SU-DHL-6 (cell line): Measurements from ENCODE around the gene ADK.
"Not testable (repeated sequence)": the region's sequence is repeated elsewhere in the genome, so short reads cannot be mapped to it uniquely, and the experiment has no call there.

Experiments
- H2AFZ ChIP-seq: fragments of 200-600 bp; sonication (generic); 2 replicates; pipeline ENCODE4 v1.6.1; 2014; ENCODE audit warnings: low read depth, mild to moderate bottlenecking, moderate library complexity, mixed read lengths, antibody characterized with exemption, low read length; ENCODE audit not compliant: severe bottlenecking
- H3F3A ChIP-seq: fragments of 200-600 bp; shearing (Covaris generic); 2 replicates; pipeline ENCODE4 v1.6.0; 2016; ENCODE audit warnings: antibody characterized with exemption, mild to moderate bottlenecking; ENCODE audit not compliant: insufficient read depth
- H3K27ac ChIP-seq: fragments of 200-600 bp; sonication (generic); 2 replicates; pipeline ENCODE4 v1.5.1; 2016; ENCODE audit warnings: low read depth, mild to moderate bottlenecking, low read length, moderate library complexity, mixed read lengths
- H3K27me3 ChIP-seq: fragments of 200-600 bp; sonication (generic), shearing (Covaris generic); 2 replicates; pipeline ENCODE4 v1.6.0; 2014; ENCODE audit warnings: mild to moderate bottlenecking, low read length
- H3K36me3 ChIP-seq: fragments of 200-600 bp; sonication (generic); 2 replicates; pipeline ENCODE4 v1.6.1; 2014; ENCODE audit warnings: mild to moderate bottlenecking, low read length, mixed read lengths
- H3K4me2 ChIP-seq: fragments of 300-600, 200-600 bp; shearing (Covaris generic), sonication (generic); 2 replicates; pipeline ENCODE4 v1.6.0; 2014; ENCODE audit warnings: low read length, low read depth, mild to moderate bottlenecking; ENCODE audit not compliant: poor library complexity, severe bottlenecking
- H3K4me3 ChIP-seq: fragments of 200-600 bp; sonication (generic); 2 replicates; pipeline ENCODE4 v1.5.1; 2014; ENCODE audit warnings: antibody characterized with exemption, low read length, mild to moderate bottlenecking, mixed read lengths; ENCODE audit not compliant: insufficient read depth, poor library complexity, severe bottlenecking
- H3K79me2 ChIP-seq: fragments of 200-600 bp; sonication (generic); 2 replicates; pipeline ENCODE4 v1.6.1; 2014; ENCODE audit warnings: mild to moderate bottlenecking, low read length, moderate library complexity; ENCODE audit not compliant: insufficient read depth
- H3K9ac ChIP-seq: fragments of 200-600 bp; sonication (generic); 2 replicates; pipeline ENCODE4 v1.7.0; 2014; ENCODE audit warnings: mild to moderate bottlenecking, low read length
- H3K9me2 ChIP-seq: fragments of 200-600 bp; sonication (generic); replicated peaks from 2 replicates; pipeline ENCODE4 v1.6.1; 2014; ENCODE audit warnings: low read length; ENCODE audit not compliant: insufficient read depth
- H3K9me3 ChIP-seq: fragments of 200-600 bp; sonication (generic); 2 replicates; pipeline ENCODE4 v1.6.1; 2014; ENCODE audit warnings: low read length, mixed read lengths; ENCODE audit not compliant: insufficient read depth
- H4K20me1 ChIP-seq: fragments of 200-600 bp; sonication (generic); 2 replicates; pipeline ENCODE4 v1.6.1; 2014; ENCODE audit warnings: low read depth, mild to moderate bottlenecking, antibody characterized with exemption, low read length, moderate library complexity, mixed read lengths
- EZH2phosphoT487 ChIP-seq: fragments of 200-600 bp; sonication (generic), shearing (Covaris generic); conservative IDR thresholded peaks from 2 replicates; pipeline ENCODE4 v1.6.1; 2018; ENCODE audit warnings: mild to moderate bottlenecking, antibody characterized with exemption, low read length, moderate library complexity, mixed read lengths
- TF ChIP-seq, protein P1 (sequence below): fragments of 200-600 bp; sonication (generic); IDR thresholded peaks from one replicate; pipeline ENCODE4 v1.5.1; 2017; ENCODE audit warnings: antibody characterized with exemption, mild to moderate bottlenecking, low read length, moderate library complexity; ENCODE audit not compliant: insufficient read depth, poor library complexity, severe bottlenecking

ADK gene

GRCh38 chr10:74135452-74135851 lies 15.6 kb upstream of the ADK start:
- Histone ChIP-seq H3K79me2 (0 out of 2 replicates have a peak, but pooled peaks cover 5% of the 10 kb centered on the region), H3K27me3 (no peaks in the 10 kb centered on the region), H3K4me2 (no peak overlapping the region), H3K27ac (no peak overlapping the region), H3K9me2 (no peaks in the 10 kb centered on the region), H3K9me3 (no peaks in the 10 kb centered on the region), H2AFZ (no peak overlapping the region), H3K36me3 (peaks cover 35% of the 10 kb centered on the region), H3K4me3 (no peak overlapping the region), H4K20me1 (no peaks in the 10 kb centered on the region), H3K9ac (no peak overlapping the region), H3F3A (no peaks in the 10 kb centered on the region)
- TF ChIP-seq, protein P1, sequence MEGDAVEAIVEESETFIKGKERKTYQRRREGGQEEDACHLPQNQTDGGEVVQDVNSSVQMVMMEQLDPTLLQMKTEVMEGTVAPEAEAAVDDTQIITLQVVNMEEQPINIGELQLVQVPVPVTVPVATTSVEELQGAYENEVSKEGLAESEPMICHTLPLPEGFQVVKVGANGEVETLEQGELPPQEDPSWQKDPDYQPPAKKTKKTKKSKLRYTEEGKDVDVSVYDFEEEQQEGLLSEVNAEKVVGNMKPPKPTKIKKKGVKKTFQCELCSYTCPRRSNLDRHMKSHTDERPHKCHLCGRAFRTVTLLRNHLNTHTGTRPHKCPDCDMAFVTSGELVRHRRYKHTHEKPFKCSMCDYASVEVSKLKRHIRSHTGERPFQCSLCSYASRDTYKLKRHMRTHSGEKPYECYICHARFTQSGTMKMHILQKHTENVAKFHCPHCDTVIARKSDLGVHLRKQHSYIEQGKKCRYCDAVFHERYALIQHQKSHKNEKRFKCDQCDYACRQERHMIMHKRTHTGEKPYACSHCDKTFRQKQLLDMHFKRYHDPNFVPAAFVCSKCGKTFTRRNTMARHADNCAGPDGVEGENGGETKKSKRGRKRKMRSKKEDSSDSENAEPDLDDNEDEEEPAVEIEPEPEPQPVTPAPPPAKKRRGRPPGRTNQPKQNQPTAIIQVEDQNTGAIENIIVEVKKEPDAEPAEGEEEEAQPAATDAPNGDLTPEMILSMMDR, result no peak
- TF ChIP-seq EZH2phosphoT487, result no peak

DNA sequence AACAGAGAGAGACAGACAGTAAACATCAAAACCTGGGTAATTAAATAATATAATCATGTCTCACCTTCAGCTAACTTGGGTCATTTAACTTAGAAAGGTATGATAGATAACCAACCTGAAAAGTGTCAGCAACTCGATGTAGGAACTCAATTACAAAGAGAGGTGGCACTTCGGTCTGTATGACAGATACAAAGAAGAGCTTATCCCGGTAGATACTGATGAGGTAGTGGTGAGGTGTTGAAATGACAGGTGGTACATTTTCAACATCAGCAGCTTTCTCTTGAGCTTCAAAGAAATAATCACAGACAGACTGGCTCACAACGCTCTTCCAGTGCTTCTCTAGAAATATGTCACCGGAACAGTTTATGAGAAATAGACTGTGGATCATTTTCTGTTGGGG lies 13.0 kb upstream of the ADK start:
- no peak overlapping the region for H3K27ac ChIP-seq
- no peak overlapping the region for H3K4me2 ChIP-seq
- no peak overlapping the region for H3K4me3 ChIP-seq
- H3K79me2 ChIP-seq, result peaks cover 26% of the 10 kb centered on the region; the same call in 1 of the 2 replicates
- H4K20me1 ChIP-seq, result no peaks in the 10 kb centered on the region
- no peak overlapping the region for H3K9ac ChIP-seq
- TF ChIP-seq, protein P1, result no peak
- TF ChIP-seq EZH2phosphoT487, result no peak
- H3K9me2 ChIP-seq, result no peaks in the 10 kb centered on the region
- H3F3A ChIP-seq, result no peaks in the 10 kb centered on the region
- H3K36me3 ChIP-seq, result peaks cover 35% of the 10 kb centered on the region
- H2AFZ ChIP-seq, result no peak overlapping the region
- no peaks in the 10 kb centered on the region for H3K9me3 ChIP-seq
- H3K27me3 ChIP-seq, result no peaks in the 10 kb centered on the region

DNA sequence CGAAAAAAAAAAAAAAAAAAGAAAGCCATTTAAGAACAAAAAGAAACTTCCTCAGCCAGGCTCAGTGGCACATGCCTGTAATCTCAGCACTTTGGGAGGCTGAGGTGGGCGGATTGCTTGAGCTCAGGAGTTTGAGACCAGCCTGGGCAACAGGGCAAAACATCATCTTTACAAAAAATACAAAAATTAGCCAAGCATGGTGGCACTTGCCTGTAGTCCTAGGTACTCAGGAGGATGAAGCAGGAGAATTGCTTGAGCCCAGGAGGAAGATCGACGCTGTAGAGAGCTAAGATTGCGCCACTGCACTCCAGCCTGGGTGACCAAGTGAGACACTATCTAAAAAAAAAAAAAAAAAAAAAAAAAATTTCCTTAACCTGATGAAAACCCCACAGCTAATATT lies 12.4 kb upstream of the ADK start:
- not testable (repeated sequence) for H3K27ac ChIP-seq
- Histone ChIP-seq H3K36me3 (peaks cover 35% of the 10 kb centered on the region), H3K79me2 (peaks cover 28% of the 10 kb centered on the region; the same call in 1 of the 2 replicates)

DNA sequence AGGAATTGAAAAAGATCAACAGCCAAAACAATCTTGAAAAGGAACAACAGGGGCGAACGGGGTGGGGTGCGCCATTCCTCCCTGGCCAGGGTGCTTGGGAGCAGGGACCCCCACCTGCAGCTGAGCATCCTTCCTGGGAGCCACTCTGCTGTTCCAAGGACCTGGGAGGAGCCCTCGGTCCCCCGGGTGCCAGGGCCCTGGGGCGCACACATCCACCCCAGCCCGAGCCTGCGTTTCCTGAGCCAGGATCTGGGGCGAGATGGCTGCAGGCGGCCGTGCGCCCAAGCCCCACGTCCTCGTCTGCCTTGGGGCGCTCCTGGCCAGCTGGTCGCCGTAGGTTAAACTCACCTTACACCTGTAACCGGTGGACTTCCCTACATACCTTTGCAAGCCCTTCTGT lies 11.0 kb upstream of the ADK start:
- no peak overlapping the region for H3K9ac ChIP-seq
- peaks cover 35% of the 10 kb centered on the region; the same call in 1 of the 2 replicates for H3K79me2 ChIP-seq
- H2AFZ ChIP-seq, result no peak overlapping the region
- H3K4me2 ChIP-seq, result no peak overlapping the region
- H3K27ac ChIP-seq, result no peak overlapping the region
- no peak for TF ChIP-seq EZH2phosphoT487
- TF ChIP-seq, protein P1, result no peak
- no peaks in the 10 kb centered on the region for H4K20me1 ChIP-seq
- no peaks in the 10 kb centered on the region for H3F3A ChIP-seq
- no peak overlapping the region for H3K4me3 ChIP-seq
- no peaks in the 10 kb centered on the region for H3K9me2 ChIP-seq
- no peaks in the 10 kb centered on the region for H3K9me3 ChIP-seq
- no peaks in the 10 kb centered on the region for H3K27me3 ChIP-seq
- H3K36me3 ChIP-seq, result peaks cover 28% of the 10 kb centered on the region

More for the DNA sequence above, 12.4 kb upstream of the ADK start:
- not testable (repeated sequence) for H3K27me3 ChIP-seq, H2AFZ ChIP-seq, H3K9me3 ChIP-seq, H3K4me3 ChIP-seq, H4K20me1 ChIP-seq, H3K9me2 ChIP-seq, H3K9ac ChIP-seq, H3F3A ChIP-seq, H3K4me2 ChIP-seq
